Measurements from ENCODE around the gene RBFOX2. TPM values are rescaled to one million over a fixed set of nuclear protein-coding genes. Genes with fewer than 3 reads are reported as not detected.

RBFOX2 gene
- total RNA-seq, 1 donor from 2014 or later = 84.4 TPM

DNA sequence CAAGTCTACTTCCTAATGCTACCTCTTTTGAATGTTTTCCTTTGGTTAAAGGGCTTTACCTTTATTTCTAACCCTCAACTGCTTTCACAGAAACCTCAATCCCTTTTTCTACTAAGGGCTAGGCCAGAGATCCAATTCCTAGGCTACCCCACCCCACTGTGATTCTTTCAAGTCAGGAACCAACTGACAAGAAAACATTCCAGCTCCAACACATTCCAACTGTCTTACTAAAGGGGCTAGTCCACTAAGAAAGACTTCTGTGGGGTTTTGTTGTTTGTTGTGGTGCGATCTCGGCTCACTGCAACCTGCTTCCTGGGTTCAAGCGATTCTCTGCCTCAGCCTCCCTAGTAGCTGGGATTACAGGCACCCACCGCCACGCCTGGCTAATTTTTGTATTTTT, 159.7 kb downstream of the RBFOX2 start:
- no peak for ATAC-seq
- DNase-seq (ENCODE audit: missing footprints) = no peak
- intact Hi-C loops (cut with DNase I) = no loop called here

GRCh38 chr22:35866651-35867050, 162.0 kb downstream of the RBFOX2 start:
- peak; percentile 52 for ATAC-seq
- DNase-seq (ENCODE audit: missing footprints) = no peak
- intact Hi-C loops (cut with DNase I) = no loop called here

DNA sequence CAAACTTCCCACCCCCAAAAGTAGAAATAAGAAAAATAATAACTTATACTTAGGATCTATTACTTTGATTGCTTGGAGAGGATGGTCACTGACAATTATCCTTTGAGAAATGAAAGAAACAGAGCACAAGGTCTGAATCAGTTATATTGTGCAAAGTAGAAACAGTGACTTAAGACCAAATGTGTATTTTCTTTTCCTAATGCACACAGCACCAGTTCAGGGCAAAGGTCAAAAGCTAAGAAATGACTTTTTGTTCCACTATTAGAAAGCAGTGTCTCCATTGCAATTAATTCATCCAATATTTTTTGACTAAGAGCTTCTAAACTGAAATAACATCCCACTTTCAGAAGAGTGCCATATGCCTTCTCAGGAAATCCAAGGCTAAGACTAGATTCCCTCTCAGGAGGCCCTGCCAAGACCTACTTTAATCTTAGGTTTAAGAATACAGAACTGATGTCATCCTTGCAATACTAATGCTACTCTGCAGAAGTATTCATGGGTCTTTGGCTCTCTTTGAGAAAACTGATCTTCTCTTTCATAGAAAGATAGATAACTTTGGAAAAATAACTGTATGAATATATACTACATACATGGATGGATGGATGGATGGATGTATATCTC, 164.0 kb downstream of the RBFOX2 start:
- no peak for DNase-seq (ENCODE audit: missing footprints)
- intact Hi-C loops (cut with DNase I) = no loop called here
- ATAC-seq = no peak

- intact Hi-C loops (cut with DNase I) = no loop called here
- DNase-seq (ENCODE audit: missing footprints) (no peak), ATAC-seq (peak; percentile 25)
Measured at GRCh38 chr22:35863432-35863831, 165.2 kb downstream of the RBFOX2 start.

DNA sequence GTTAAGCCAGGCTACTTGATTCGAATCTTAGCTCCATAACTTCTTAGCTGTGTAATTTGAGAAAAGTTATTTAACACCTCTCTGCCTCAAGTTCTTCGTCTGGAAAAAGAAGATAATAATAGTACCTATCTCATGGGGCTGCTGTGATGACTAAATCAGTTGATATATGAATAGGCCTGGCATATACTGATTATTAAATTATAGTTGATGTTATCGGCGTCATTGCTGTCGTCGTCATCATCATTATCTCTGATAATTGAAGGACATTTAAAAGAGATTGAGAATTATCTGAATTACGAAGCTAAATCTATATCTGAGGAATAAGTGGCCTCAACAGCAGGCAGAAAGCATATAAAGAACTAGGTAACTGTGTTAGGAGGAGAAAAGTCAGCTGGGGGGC, 165.9 kb downstream of the RBFOX2 start:
- ATAC-seq (no peak), DNase-seq (ENCODE audit: missing footprints) (no peak)
- intact Hi-C loops (cut with DNase I) = no loop called here

DNA sequence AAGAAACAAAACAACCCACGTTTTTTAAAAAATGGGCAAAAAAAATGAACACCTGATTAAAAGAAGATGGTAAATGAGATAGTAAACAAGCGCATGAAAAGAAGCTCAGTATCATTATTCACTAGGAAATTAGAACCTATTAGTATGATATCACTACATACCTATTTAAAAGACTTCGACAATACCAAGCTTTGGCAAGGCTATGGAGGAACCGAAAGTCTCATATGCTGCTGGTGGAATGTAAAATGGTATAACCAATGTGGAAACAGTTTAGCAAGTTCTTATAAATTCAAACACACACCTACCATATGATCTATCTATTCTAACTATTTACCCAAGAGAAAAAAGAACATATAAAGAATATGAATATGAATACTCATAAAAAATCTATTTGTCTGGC, 167.2 kb downstream of the RBFOX2 start:
- no peak for DNase-seq (ENCODE audit: missing footprints)
- intact Hi-C loops (cut with DNase I) = no loop called here
- no peak for ATAC-seq

DNA sequence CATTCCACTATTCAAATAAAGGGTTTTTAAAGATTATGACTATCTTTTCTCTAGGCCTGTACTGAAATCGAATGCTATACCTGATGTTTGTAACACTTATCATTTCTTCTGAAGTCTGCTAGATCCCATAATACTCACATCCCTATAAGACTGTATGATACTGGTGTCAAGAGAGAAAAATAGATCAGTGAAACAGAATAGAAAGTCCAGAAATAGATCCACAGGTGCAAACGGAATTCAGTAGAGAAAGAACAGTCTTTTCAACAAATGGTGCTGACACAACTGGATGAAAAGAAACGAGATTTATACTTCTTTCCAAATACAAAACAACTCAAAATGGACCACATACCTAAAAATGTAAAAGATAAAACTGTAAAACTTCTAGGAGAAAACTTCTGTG, 167.8 kb downstream of the RBFOX2 start:
- intact Hi-C loops (cut with DNase I) = no loop called here
- ATAC-seq = no peak

GRCh38 chr22:35860087-35860733, 168.4 kb downstream of the RBFOX2 start:
- intact Hi-C loops (cut with DNase I) = no loop called here
- no peak for DNase-seq (ENCODE audit: missing footprints)
- no peak for ATAC-seq

More for the DNA sequence above, 167.8 kb downstream of the RBFOX2 start:
- DNase-seq (ENCODE audit: missing footprints) = no peak

GRCh38 chr22:35854334-35854733, 174.3 kb downstream of the RBFOX2 start:
- ATAC-seq (no peak), DNase-seq (ENCODE audit: missing footprints) (no peak)
- intact Hi-C loops (cut with DNase I) = no loop called here

DNA sequence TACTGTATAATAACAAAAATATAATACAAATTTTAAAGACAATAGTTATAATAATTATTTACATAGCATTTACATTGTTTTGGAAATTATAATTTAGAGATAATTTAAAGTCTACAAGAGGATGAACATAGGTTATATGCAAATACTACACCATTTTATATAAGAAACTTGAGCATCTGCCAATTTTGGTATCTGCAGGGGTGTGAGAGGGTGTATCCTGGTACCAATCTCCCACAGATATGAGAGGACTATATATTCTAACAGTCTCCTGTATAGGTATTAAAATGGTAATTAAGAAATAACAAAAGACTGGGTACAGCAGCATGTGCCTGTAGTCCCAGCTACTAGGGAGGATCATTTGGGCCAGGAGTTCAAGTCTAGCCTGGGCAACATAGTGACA, 176.5 kb downstream of the RBFOX2 start:
- intact Hi-C loops (cut with DNase I) = no loop called here
- no peak for ATAC-seq
- DNase-seq (ENCODE audit: missing footprints) = no peak

DNA sequence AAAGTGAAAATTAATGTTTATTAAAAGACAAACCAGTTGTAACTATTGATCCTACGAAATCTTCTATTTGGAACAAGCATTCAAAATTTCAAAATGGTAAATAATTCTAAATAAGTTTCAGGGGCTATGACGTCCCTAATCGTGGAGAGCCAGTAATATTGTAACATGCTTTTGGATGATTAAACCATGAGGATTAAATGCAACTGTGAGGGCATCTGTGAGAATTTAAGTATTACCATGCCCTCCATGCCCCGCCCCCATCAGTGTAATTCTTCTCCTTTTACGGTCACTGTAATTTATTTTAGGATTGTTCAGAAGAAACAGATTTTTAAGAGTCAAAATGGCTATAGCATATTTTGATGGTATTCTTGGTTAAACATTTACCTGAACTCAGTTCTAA, 177.8 kb downstream of the RBFOX2 start:
- ATAC-seq = no peak
- DNase-seq (ENCODE audit: missing footprints) = no peak
- intact Hi-C loops (cut with DNase I) = no loop called here

DNA sequence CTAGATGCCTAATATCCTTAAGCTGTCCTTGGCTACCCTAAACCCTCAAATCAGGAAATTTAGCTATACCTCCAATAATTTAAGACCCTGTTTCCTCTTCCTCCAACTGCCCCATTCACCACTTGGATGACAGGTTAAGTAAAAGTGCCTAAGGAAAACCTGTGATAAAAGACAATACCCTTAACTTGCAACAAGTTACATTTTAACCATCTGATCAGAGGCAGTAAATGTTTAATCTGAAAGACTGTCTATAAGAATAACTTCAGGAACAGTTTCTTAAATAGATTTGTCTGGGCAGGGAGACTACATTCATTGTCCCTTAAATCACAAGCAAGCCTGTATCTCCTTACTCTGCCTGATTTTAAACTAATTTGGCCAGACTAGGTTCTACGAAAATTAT, 181.8 kb downstream of the RBFOX2 start:
- intact Hi-C loops (cut with DNase I) = no loop called here
- DNase-seq (ENCODE audit: missing footprints) (no peak), ATAC-seq (no peak)

DNA sequence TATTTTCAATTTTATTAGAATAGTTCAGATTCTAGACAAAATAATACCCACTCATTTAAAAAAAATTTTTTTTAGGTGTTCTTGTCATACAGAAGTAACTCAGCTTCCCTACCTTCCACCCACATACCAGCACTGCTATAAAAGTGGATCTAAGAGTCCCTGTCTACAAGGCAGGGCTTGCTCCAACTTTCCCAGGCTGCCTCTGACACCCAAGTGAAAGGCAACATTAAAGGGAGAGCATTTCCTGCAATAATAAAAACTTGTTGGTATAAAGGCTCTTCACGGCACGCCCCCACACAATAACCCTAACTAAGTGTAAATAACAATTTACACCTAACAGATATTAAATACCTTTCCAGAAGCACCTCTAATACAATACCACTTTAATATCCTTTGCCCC, 183.7 kb downstream of the RBFOX2 start:
- DNase-seq (ENCODE audit: missing footprints) (no peak), ATAC-seq (no peak)
- intact Hi-C loops (cut with DNase I) = loop anchor here (5.0 kb wide), 1 partner anchor 47 kb away; no protein-coding TSS in a partner anchor

DNA sequence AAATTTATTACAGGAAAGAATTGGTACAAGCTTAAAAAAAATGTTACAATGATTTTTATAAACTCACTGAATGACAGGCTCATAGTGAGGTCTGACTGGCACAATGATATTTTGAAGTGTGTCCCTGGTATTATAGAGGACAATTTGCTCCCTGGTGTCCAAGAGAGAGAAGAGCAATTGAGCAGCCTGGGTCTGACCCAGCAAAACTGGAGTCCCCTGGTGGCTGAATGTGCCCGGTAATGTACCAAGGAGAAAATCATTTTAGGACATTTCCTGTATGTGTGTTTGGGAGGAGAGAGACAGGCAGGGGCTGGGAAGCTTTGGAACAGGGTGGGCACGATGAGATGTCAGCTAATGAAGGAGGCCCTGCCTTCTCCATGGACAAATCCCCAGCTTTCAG, 185.7 kb downstream of the RBFOX2 start:
- ATAC-seq = peak; percentile 44
- no peak for DNase-seq (ENCODE audit: missing footprints)
- intact Hi-C loops (cut with DNase I) = loop anchor here (5.0 kb wide), 1 partner anchor 49 kb away; no protein-coding TSS in a partner anchor

- intact Hi-C loops (cut with DNase I) = loop anchor here (5.0 kb wide), 1 partner anchor 50 kb away; no protein-coding TSS in a partner anchor
- ATAC-seq (no peak), DNase-seq (ENCODE audit: missing footprints) (no peak)
Measured at GRCh38 chr22:35842519-35842913, 186.1 kb downstream of the RBFOX2 start.

- intact Hi-C loops (cut with DNase I) = loop anchor here (5.0 kb wide), 1 partner anchor 50 kb away; no protein-coding TSS in a partner anchor
- DNase-seq (ENCODE audit: missing footprints) (no peak), ATAC-seq (no peak)
Measured at GRCh38 chr22:35841907-35842518, 186.6 kb downstream of the RBFOX2 start.

GRCh38 chr22:35840302-35840739, 188.3 kb downstream of the RBFOX2 start:
- ATAC-seq (peak; percentile 81), DNase-seq (ENCODE audit: missing footprints) (peak; percentile 90)
- intact Hi-C loops (cut with DNase I) = loop anchor here (5.0 kb wide), 1 partner anchor 52 kb away; no protein-coding TSS in a partner anchor

GRCh38 chr22:35839841-35840301, 188.8 kb downstream of the RBFOX2 start:
- no peak for DNase-seq (ENCODE audit: missing footprints)
- peak; percentile 14 for ATAC-seq
- intact Hi-C loops (cut with DNase I) = loop anchor here (5.0 kb wide), 4 partner anchors 52 to 213 kb away; no protein-coding TSS in a partner anchor

- DNase-seq (ENCODE audit: missing footprints) = no peak
- peak; percentile 26 for ATAC-seq
- intact Hi-C loops (cut with DNase I) = loop anchor here (5.0 kb wide), 3 partner anchors 72 to 212 kb away; no protein-coding TSS in a partner anchor
Measured at GRCh38 chr22:35838855-35839576, 189.6 kb downstream of the RBFOX2 start.
